Cardiac muscle cell (in vitro differentiated cells and primary cell): ENCODE measurements around the gene LATS1. TPM values are rescaled to one million over a fixed set of nuclear protein-coding genes. Genes with fewer than 3 reads are reported as not detected.
A peak's percentile ranks its signal among the peaks of the same experiment; 100 is the strongest.
"Not testable (repeated sequence)": the region's sequence is repeated elsewhere in the genome, so short reads cannot be mapped to it uniquely, and the experiment has no call there.

Experiments
- DNase-seq, 2 donors: peaks; one replicate each; pipeline versions ENCODE4 v3.0.0 to v3.0.0-alpha.2; 2010 to 2017; ENCODE audit warnings: low read depth in 1 of 2, low spot score in 1 of 2
- H3K27ac ChIP-seq: fragments of 200-600 bp; sonication (generic); 2 replicates; pipeline ENCODE4 v1.5.1; 2016
- H3K27me3 ChIP-seq: fragments of 200-600 bp; sonication (generic); 2 replicates; pipeline ENCODE4 v1.6.0; 2016; ENCODE audit warnings: control low read depth
- H3K36me3 ChIP-seq: fragments of 200-600 bp; sonication (generic); 2 replicates; pipeline ENCODE4 v1.5.1; 2016; ENCODE audit warnings: control low read depth
- H3K4me1 ChIP-seq: fragments of 200-600 bp; sonication (generic); 2 replicates; pipeline ENCODE4 v1.8.1; 2017; ENCODE audit warnings: low read depth, mild to moderate bottlenecking, mixed run types
- H3K4me3 ChIP-seq: fragments of 200-600 bp; sonication (generic); 2 replicates; pipeline ENCODE4 v1.5.1; 2016; ENCODE audit warnings: mild to moderate bottlenecking
- H3K9me3 ChIP-seq: fragments of 200-600 bp; sonication (generic); 2 replicates; pipeline ENCODE4 v1.5.1; 2017; ENCODE audit warnings: low read depth, mild to moderate bottlenecking, control low read depth
- CTCF ChIP-seq: IDR thresholded peaks from 2 replicates; pipeline ENCODE4 v1.5.1; 2012; ENCODE audit warnings: low read depth, mild to moderate bottlenecking, low read length
- polyA plus RNA-seq: library from polyadenylated mRNA; unstranded; fragments of >200 nt; fragmentation: Nextera tagmentation; extraction: Ambion mirVana; gene quantifications from 2 replicates; pipeline ENCODE4 v1.2.1, GENCODE V29; 2016
- total RNA-seq: library from RNA; depleted of rRNA; stranded (reverse); fragments of >200 nt; gene quantifications from 2 replicates; pipeline ENCODE4 v1.2.3, GENCODE V29; 2016

Gene LATS1
- total and polyA plus RNA-seq, 2 experiments from 2014 or later = 7.2 to 13.2 TPM

GRCh38 chr6:149694921-149695320 lies 23.0 kb downstream of the LATS1 start:
- no peaks in the 10 kb centered on the region for H3K9me3 ChIP-seq
- no peak for TF ChIP-seq CTCF
- H3K27ac ChIP-seq = no peak overlapping the region
- H3K27me3 ChIP-seq = no peaks in the 10 kb centered on the region
- H3K36me3 ChIP-seq = peaks cover 3% of the 10 kb centered on the region
- no peak for DNase-seq
- H3K4me3 ChIP-seq = no peak overlapping the region
- no peaks in the 10 kb centered on the region for H3K4me1 ChIP-seq

- no peak for TF ChIP-seq CTCF
- H3K36me3 ChIP-seq = peaks cover 3% of the 10 kb centered on the region
- DNase-seq = no peak
Measured at GRCh38 chr6:149691201-149691600, 26.7 kb downstream of the LATS1 start.

GRCh38 chr6:149686230-149686629 lies 31.7 kb downstream of the LATS1 start:
- TF ChIP-seq CTCF = no peak
- no peak for DNase-seq
- H3K36me3 ChIP-seq = peaks cover 19% of the 10 kb centered on the region
- H3K27me3 ChIP-seq = no peaks in the 10 kb centered on the region
- H3K4me1 ChIP-seq = peaks cover 5% of the 10 kb centered on the region
- H3K9me3 ChIP-seq = no peaks in the 10 kb centered on the region
- peak overlapping the region; percentile 45 for H3K27ac ChIP-seq
- H3K4me3 ChIP-seq = no peak overlapping the region

More at GRCh38 chr6:149691201-149691600, 26.7 kb downstream of the LATS1 start:
- H3K9me3 ChIP-seq = no peaks in the 10 kb centered on the region
- H3K4me1 ChIP-seq = no peaks in the 10 kb centered on the region
- no peak overlapping the region for H3K4me3 ChIP-seq
- H3K27me3 ChIP-seq = no peaks in the 10 kb centered on the region
- H3K27ac ChIP-seq = no peak overlapping the region

DNA sequence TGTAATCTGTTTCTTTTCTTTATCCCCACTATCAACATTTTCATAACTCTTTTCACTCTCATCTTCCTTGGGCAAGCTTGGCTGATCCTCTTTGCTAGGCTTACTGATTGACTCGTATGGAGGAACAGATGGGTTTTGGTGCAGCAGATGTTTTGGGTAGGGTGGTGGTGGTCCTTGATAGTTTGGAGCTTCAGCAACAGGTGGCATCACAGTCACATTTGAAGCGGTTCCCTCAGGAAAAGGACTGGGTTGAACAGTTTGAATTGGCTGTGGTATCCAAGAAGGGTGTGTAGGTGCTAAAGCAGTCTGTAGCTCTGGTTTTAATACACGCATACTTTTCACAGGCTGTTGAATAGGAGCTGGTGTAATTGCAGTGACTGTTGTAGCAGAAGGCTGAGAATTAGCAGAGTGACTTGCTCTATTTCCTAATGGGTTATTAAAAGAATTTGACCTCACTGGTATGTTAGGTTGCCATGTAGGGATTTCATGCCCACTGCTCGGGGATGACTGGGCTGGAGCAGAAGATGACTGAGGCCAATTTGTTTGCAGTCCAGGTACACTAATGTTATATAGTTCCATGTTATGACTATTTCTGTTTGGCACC lies 34.5 kb downstream of the LATS1 start:
- Histone ChIP-seq H3K27ac (peak overlapping the region; percentile 53), H3K27me3 (no peaks in the 10 kb centered on the region), H3K36me3 (peaks cover 22% of the 10 kb centered on the region), H3K4me3 (no peak overlapping the region), H3K9me3 (no peaks in the 10 kb centered on the region), H3K4me1 (peaks cover 9% of the 10 kb centered on the region)
- DNase-seq = no peak
- no peak for TF ChIP-seq CTCF

GRCh38 chr6:149681845-149682244 lies 36.1 kb downstream of the LATS1 start:
- H3K4me1 ChIP-seq, H3K27ac ChIP-seq, H3K4me3 ChIP-seq, DNase-seq, H3K27me3 ChIP-seq, H3K9me3 ChIP-seq: not testable (repeated sequence)
- peaks cover 23% of the 10 kb centered on the region for H3K36me3 ChIP-seq

DNA sequence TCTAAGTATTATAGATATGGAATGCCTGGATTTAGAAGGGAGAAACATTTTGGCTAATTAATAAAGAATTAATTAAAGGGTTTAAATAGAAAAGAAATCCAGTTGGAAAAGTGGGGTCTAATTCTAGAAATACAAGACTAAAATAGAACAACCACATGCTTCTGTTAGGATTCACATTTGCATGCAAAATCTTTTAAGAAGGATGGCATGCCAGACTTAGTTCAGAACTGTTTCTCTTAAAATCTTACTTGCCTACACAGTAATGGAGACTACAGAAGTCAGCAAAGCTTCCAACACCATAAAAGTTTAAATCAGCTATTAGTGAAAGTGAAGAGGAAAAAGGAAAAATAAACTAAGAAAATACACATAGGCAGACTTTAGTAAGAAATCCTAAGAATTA lies 36.7 kb downstream of the LATS1 start:
- Histone ChIP-seq H3K27me3 (no peaks in the 10 kb centered on the region), H3K36me3 (peaks cover 26% of the 10 kb centered on the region), H3K27ac (peak overlapping the region; percentile 62), H3K4me3 (no peak overlapping the region), H3K9me3 (no peaks in the 10 kb centered on the region), H3K4me1 (peaks cover 9% of the 10 kb centered on the region)
- DNase-seq = no peak
- TF ChIP-seq CTCF = no peak
